Panc1 (cell line): ENCODE data around the gene STK32C. TPM values are rescaled to one million over a fixed set of nuclear protein-coding genes. Genes with fewer than 3 reads are reported as not detected.
A peak's percentile ranks its signal among the peaks of the same experiment; 100 is the strongest.

Source experiments
- ATAC-seq: fragments of 200-7000 bp; cut with Tn5 transposase; 2 replicates; pipeline ENCODE4 v1.9.1; 2020; ENCODE audit warnings: mild to moderate bottlenecking, moderate library complexity
- BruUV-seq: library from RNA; stranded (reverse); fragments of 400-500 nt; replicated peaks from 2 replicates; lab custom pipeline; 2021; lab: Mats Ljungman, UMichigan
- CTCF ChIA-PET: fragments of 300-600 bp; sonication (Branson Sonifier 250); formaldehyde crosslinking; loops from one replicate; lab custom pipeline; 2022; ENCODE audit warnings: antibody characterized with exemption; lab: Charles Lee
- POLR2A ChIA-PET: fragments of 300-600 bp; sonication (Branson Sonifier 250); formaldehyde crosslinking; loops from one replicate; lab custom pipeline; 2022; ENCODE audit warnings: antibody characterized with exemption; lab: Charles Lee
- DNase-seq: peaks from one replicate; pipeline ENCODE4 v3.0.0-alpha.2; 2010; ENCODE audit warnings: low read depth, low spot score
- H3K27ac ChIP-seq: 2 replicates; pipeline ENCODE4 v1.5.1; 2011; ENCODE audit warnings: mild to moderate bottlenecking, low read length, inconsistent platforms
- H3K27me3 ChIP-seq: fragments of 200-500 bp; sonication (Bioruptor generic); 2 replicates; pipeline ENCODE4 v1.6.0; 2014; ENCODE audit warnings: low read length, inconsistent platforms; ENCODE audit not compliant: control insufficient read depth, insufficient read depth
- H3K36me3 ChIP-seq: fragments of 200-500 bp; sonication (Bioruptor generic); 2 replicates; pipeline ENCODE4 v1.5.1; 2014; ENCODE audit warnings: inconsistent platforms, mild to moderate bottlenecking, low read length, moderate library complexity; ENCODE audit not compliant: control insufficient read depth, insufficient read depth
- H3K4me1 ChIP-seq: 2 replicates; pipeline ENCODE4 v1.5.1; 2011; ENCODE audit warnings: inconsistent platforms, mild to moderate bottlenecking, low read length, moderate library complexity; ENCODE audit not compliant: control insufficient read depth, insufficient read depth
- H3K4me3 ChIP-seq, 2 experiments: 2 replicates each; pipeline ENCODE4 v1.5.1; 2011 to 2012; ENCODE audit warnings: low read depth in 2 of 2, low read length in 2 of 2, mild to moderate bottlenecking in 2 of 2, inconsistent platforms in 1 of 2, moderate library complexity in 1 of 2
- H3K9me3 ChIP-seq: fragments of 200-500 bp; sonication (Bioruptor generic); 2 replicates; pipeline ENCODE4 v1.5.1; 2014; ENCODE audit warnings: low read depth, mild to moderate bottlenecking, inconsistent platforms, low read length, moderate library complexity; ENCODE audit not compliant: control insufficient read depth, insufficient read depth
- POLR2AphosphoS5 ChIP-seq: IDR thresholded peaks from 2 replicates; pipeline ENCODE4 v1.6.1; 2012; ENCODE audit warnings: mild to moderate bottlenecking, low read depth, low read length, moderate library complexity
- SIN3A ChIP-seq: IDR thresholded peaks from 2 replicates; pipeline ENCODE4 v1.6.1; 2012; ENCODE audit warnings: low read depth, mild to moderate bottlenecking, low read length, moderate library complexity, borderline replicate concordance; ENCODE audit not compliant: insufficient read depth
- TCF7L2 ChIP-seq: IDR thresholded peaks from 2 replicates; pipeline ENCODE4 v1.6.1; 2011; ENCODE audit warnings: mild to moderate bottlenecking, low read depth, low read length, inconsistent platforms
- in situ Hi-C: cut with HindIII; loops from 2 replicates; pipeline ENCODE4 v1.10.0; 2016; ENCODE audit warnings: low sequenced_read_pairs, low pct_unique_long_range_greater_than_20kb
- intact Hi-C: fragments of 100-400 bp; cut with micrococcal nuclease; formaldehyde crosslinking; loops from one replicate; pipeline ENCODE4 v1.10.0; 2022; ENCODE audit not compliant: unreplicated experiment
- total RNA-seq: library from RNA; stranded (reverse); gene quantifications from one replicate; pipeline ENCODE4 v1.2.1, GENCODE V29; 2021; ENCODE audit not compliant: unreplicated experiment
- TF ChIP-seq, protein P1 (sequence below): fragments of 450-650 bp; IDR thresholded peaks from 2 replicates; pipeline ENCODE4 v1.5.1; 2017; ENCODE audit warnings: mild to moderate bottlenecking
- TF ChIP-seq, protein P2 (sequence below), 2 experiments: IDR thresholded peaks; 2 replicates each; pipeline ENCODE4 v1.6.1; 2011 to 2012; ENCODE audit warnings: low read depth in 2 of 2, control low read depth in 1 of 2, low read length in 1 of 2, mild to moderate bottlenecking in 1 of 2, moderate library complexity in 1 of 2; ENCODE audit not compliant: insufficient read depth in 1 of 2

STK32C gene
- total RNA-seq, 1 experiment from 2014 or later: 53.7 TPM

GRCh38 chr10:132294561-132295318 is 13.0 kb downstream of the STK32C start:
- H3K27ac ChIP-seq: no peak overlapping the region
- no peak for DNase-seq
- H3K4me1 ChIP-seq: peaks cover 13% of the 10 kb centered on the region
- H3K4me3 ChIP-seq: no peak overlapping the region
- intact Hi-C loops: no loop called here
- POLR2A ChIA-PET: no interaction called here
- in situ Hi-C loops: no loop called here
- no peak for ATAC-seq
- BruUV-seq: no TSS peak
- no peaks in the 10 kb centered on the region for H3K27me3 ChIP-seq
- no peaks in the 10 kb centered on the region for H3K9me3 ChIP-seq
- H3K36me3 ChIP-seq: no peaks in the 10 kb centered on the region
- CTCF ChIA-PET: no interaction called here
- no peak for TF ChIP-seq POLR2AphosphoS5
- TF ChIP-seq, protein P1, sequence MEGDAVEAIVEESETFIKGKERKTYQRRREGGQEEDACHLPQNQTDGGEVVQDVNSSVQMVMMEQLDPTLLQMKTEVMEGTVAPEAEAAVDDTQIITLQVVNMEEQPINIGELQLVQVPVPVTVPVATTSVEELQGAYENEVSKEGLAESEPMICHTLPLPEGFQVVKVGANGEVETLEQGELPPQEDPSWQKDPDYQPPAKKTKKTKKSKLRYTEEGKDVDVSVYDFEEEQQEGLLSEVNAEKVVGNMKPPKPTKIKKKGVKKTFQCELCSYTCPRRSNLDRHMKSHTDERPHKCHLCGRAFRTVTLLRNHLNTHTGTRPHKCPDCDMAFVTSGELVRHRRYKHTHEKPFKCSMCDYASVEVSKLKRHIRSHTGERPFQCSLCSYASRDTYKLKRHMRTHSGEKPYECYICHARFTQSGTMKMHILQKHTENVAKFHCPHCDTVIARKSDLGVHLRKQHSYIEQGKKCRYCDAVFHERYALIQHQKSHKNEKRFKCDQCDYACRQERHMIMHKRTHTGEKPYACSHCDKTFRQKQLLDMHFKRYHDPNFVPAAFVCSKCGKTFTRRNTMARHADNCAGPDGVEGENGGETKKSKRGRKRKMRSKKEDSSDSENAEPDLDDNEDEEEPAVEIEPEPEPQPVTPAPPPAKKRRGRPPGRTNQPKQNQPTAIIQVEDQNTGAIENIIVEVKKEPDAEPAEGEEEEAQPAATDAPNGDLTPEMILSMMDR: no peak
- TF ChIP-seq, protein P2, sequence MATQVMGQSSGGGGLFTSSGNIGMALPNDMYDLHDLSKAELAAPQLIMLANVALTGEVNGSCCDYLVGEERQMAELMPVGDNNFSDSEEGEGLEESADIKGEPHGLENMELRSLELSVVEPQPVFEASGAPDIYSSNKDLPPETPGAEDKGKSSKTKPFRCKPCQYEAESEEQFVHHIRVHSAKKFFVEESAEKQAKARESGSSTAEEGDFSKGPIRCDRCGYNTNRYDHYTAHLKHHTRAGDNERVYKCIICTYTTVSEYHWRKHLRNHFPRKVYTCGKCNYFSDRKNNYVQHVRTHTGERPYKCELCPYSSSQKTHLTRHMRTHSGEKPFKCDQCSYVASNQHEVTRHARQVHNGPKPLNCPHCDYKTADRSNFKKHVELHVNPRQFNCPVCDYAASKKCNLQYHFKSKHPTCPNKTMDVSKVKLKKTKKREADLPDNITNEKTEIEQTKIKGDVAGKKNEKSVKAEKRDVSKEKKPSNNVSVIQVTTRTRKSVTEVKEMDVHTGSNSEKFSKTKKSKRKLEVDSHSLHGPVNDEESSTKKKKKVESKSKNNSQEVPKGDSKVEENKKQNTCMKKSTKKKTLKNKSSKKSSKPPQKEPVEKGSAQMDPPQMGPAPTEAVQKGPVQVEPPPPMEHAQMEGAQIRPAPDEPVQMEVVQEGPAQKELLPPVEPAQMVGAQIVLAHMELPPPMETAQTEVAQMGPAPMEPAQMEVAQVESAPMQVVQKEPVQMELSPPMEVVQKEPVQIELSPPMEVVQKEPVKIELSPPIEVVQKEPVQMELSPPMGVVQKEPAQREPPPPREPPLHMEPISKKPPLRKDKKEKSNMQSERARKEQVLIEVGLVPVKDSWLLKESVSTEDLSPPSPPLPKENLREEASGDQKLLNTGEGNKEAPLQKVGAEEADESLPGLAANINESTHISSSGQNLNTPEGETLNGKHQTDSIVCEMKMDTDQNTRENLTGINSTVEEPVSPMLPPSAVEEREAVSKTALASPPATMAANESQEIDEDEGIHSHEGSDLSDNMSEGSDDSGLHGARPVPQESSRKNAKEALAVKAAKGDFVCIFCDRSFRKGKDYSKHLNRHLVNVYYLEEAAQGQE (IDR thresholded peaks at IDR 0.05; ENCODE audit: insufficient read depth in 1 of 2, low read depth in 2 of 2, low read length in 1 of 2): peak; percentile 94

- in situ Hi-C loops (no loop called here), intact Hi-C loops (no loop called here)
- no peak for DNase-seq
- H3K4me1 ChIP-seq: peaks cover 13% of the 10 kb centered on the region
- no peak for TF ChIP-seq SIN3A
- TF ChIP-seq POLR2AphosphoS5: no peak
- TF ChIP-seq TCF7L2: no peak
- TF ChIP-seq, protein P2 (IDR thresholded peaks at IDR 0.05; ENCODE audit: insufficient read depth in 1 of 2, low read depth in 2 of 2, low read length in 1 of 2): no peak
- TF ChIP-seq, protein P1: no peak
- no peaks in the 10 kb centered on the region for H3K27me3 ChIP-seq
- no peak overlapping the region for H3K4me3 ChIP-seq
- no peak overlapping the region for H3K27ac ChIP-seq
- H3K36me3 ChIP-seq: no peaks in the 10 kb centered on the region
- peaks cover under 1% of the 10 kb centered on the region; the same call in 1 of the 2 replicates for H3K9me3 ChIP-seq
- ATAC-seq: no peak
- BruUV-seq: no TSS peak
- CTCF ChIA-PET: no interaction called here
- POLR2A ChIA-PET: no interaction called here
Observed at GRCh38 chr10:132293813-132294520, 13.8 kb downstream of the STK32C start.
